Measurements from ENCODE around the gene DERA. TPM values are rescaled to one million over a fixed set of nuclear protein-coding genes. Genes with fewer than 3 reads are reported as not detected.

Gene DERA
- total and polyA plus RNA-seq, 9 of the 15 experiments (the other 6 are each of a cell fraction or from before 2014, with no cell fraction given): 5.5 to 15.5 (median 7.8) TPM

GRCh38 chr12:15882118-15882971, 28.8 kb upstream of the DERA start, which contains the start of gene STRAP (continued):
- peak; percentile 17 for TF ChIP-seq DACH1 (IDR thresholded peaks at IDR 0.05; ENCODE audit: partially characterized antibody)
- TF ChIP-seq ZKSCAN8 (CRISPR knock-in tag; IDR thresholded peaks at IDR 0.05): no peak
- peak; percentile 57; the same call in 1 of the 2 replicates for TF ChIP-seq RFX1 (IDR thresholded peaks at IDR 0.05)
- TF ChIP-seq E2F8 (IDR thresholded peaks at IDR 0.05; ENCODE audit: low read depth, partially characterized antibody): peak; percentile 50
- no peak for TF ChIP-seq DMBX1 (CRISPR knock-in tag; IDR thresholded peaks at IDR 0.05; ENCODE audit: borderline replicate concordance)
- TF ChIP-seq KLF1 (tag; IDR thresholded peaks at IDR 0.05): no peak
- no peak for TF ChIP-seq THRA (IDR thresholded peaks at IDR 0.05)
- TF ChIP-seq FOXP1 (CRISPR knock-in tag; IDR thresholded peaks at IDR 0.05): no peak; the same call in 1 of the 2 replicates
- no peak for TF ChIP-seq TRIM24 (IDR thresholded peaks at IDR 0.05)
- peak in 1 of 2 experiments; percentile 80; a peak in 1 of 4 replicates for TF ChIP-seq HDAC1 (IDR thresholded peaks at IDR 0.05)
- peak; percentile 89; the same call in 1 of the 2 replicates for TF ChIP-seq PHF8 (IDR thresholded peaks at IDR 0.05; ENCODE audit: borderline replicate concordance, low read length)
- TF ChIP-seq MAX (CRISPR knock-in tag; IDR thresholded peaks at IDR 0.05): peak; percentile 47; the same call in 1 of the 2 replicates
- no peak for TF ChIP-seq SNAPC5 (CRISPR knock-in tag; IDR thresholded peaks at IDR 0.05)
- peak; percentile 40 for TF ChIP-seq PHF20 (IDR thresholded peaks at IDR 0.05; ENCODE audit: partially characterized antibody)
- no peak for TF ChIP-seq ZBTB26 (CRISPR knock-in tag; IDR thresholded peaks at IDR 0.05)
- no peak for TF ChIP-seq ZFP30 (CRISPR knock-in tag; IDR thresholded peaks at IDR 0.05; ENCODE audit: borderline replicate concordance)
- TF ChIP-seq ELF1 (tag; IDR thresholded peaks at IDR 0.05): no peak
- TF ChIP-seq SREBF1 (IDR thresholded peaks at IDR 0.05; ENCODE audit: borderline replicate concordance, low read depth, low read length): no peak
- no peak for TF ChIP-seq ZNF3 (CRISPR knock-in tag; IDR thresholded peaks at IDR 0.05)
- 0 out of 2 replicates have a peak, but pooled peaks have one; percentile 22 for TF ChIP-seq ZNF324 (CRISPR knock-in tag; IDR thresholded peaks at IDR 0.05)
- TF ChIP-seq SLC30A9 (CRISPR knock-in tag; IDR thresholded peaks at IDR 0.05): no peak

Data from K562 (cell line).